B cell (primary cell): Measurements from ENCODE around the gene CKAP2L. TPM values are rescaled to one million over a fixed set of nuclear protein-coding genes. Genes with fewer than 3 reads are reported as not detected.
A peak's percentile ranks its signal among the peaks of the same experiment; 100 is the strongest.

Experiments
- ATAC-seq: fragments of 200-7000 bp; cut with Tn5 transposase; one replicate; pipeline ENCODE4 v1.10.0; 2021; ENCODE audit warnings: low read depth, mild to moderate bottlenecking, moderate number of reproducible peaks, moderate library complexity
- CTCF ChIA-PET: fragments of 350-600 bp; sonication (Branson Sonifier 250); formaldehyde crosslinking; loops from one replicate; lab custom pipeline; 2021; ENCODE audit warnings: antibody characterized with exemption, inconsistent platforms; lab: Charles Lee
- POLR2A ChIA-PET: fragments of 350-600 bp; sonication (Branson Sonifier 250); formaldehyde crosslinking; loops from one replicate; lab custom pipeline; 2021; ENCODE audit warnings: antibody characterized with exemption; lab: Charles Lee
- DNase-seq: peaks from one replicate; pipeline ENCODE4 v3.0.0; 2013
- H2AFZ ChIP-seq: 2 replicates; pipeline ENCODE4 v1.6.1; 2012; ENCODE audit warnings: mild to moderate bottlenecking, low read depth, low read length; ENCODE audit not compliant: insufficient read depth, poor library complexity, severe bottlenecking
- H3K27ac ChIP-seq, 2 donors: 1 replicate in 1 of 2; 2 replicates in 1 of 2; pipeline ENCODE4 v1.5.1; 2012 to 2013; ENCODE audit warnings: low read length in 2 of 2, mild to moderate bottlenecking in 2 of 2, moderate library complexity in 1 of 2
- H3K27me3 ChIP-seq, 4 experiments: fragments of 200-600 bp in 1 of 4; sonication (generic) in 1 of 4; replicated peaks in 1 of 4; 1 replicate in 2 of 4; 2 replicates in 2 of 4; pipeline versions ENCODE4 v1.6.1 to v1.7.0; 2013 to 2016; ENCODE audit warnings: low read length in 3 of 4, mild to moderate bottlenecking in 2 of 4, mixed read lengths in 1 of 4, moderate library complexity in 1 of 4; ENCODE audit not compliant: insufficient read depth in 4 of 4, control insufficient read depth in 3 of 4; ENCODE audit errors: control extremely low read depth in 1 of 4
- H3K36me3 ChIP-seq, 2 experiments: replicated peaks in 1 of 2; 1 replicate in 1 of 2; 2 replicates in 1 of 2; pipeline versions ENCODE4 v1.6.1 to v1.7.1; 2013; ENCODE audit warnings: low read length in 1 of 2; ENCODE audit not compliant: insufficient read depth in 2 of 2, control insufficient read depth in 1 of 2; ENCODE audit errors: control extremely low read depth in 1 of 2, extremely low read depth in 1 of 2
- H3K4me1 ChIP-seq, 2 donors: fragments of 200-600 bp in 1 of 2; sonication (generic) in 1 of 2; 1 replicate in 1 of 2; 2 replicates in 1 of 2; pipeline versions ENCODE4 v1.5.1 to v1.6.1; 2013 to 2017; ENCODE audit warnings: low read length in 2 of 2; ENCODE audit not compliant: control insufficient read depth in 2 of 2, insufficient read depth in 2 of 2
- H3K4me2 ChIP-seq: replicated peaks from 2 replicates; pipeline ENCODE3; 2012; ENCODE audit warnings: mild to moderate bottlenecking, low read depth, low read length; ENCODE audit not compliant: poor library complexity, severe bottlenecking
- H3K4me3 ChIP-seq, 5 experiments: fragments of 200-600 bp in 1 of 5; sonication (generic) in 1 of 5; 1 replicate in 3 of 5; 2 replicates in 2 of 5; pipeline versions ENCODE4 v1.5.1 to v1.7.0; 2011 to 2016; ENCODE audit warnings: low read length in 4 of 5, mild to moderate bottlenecking in 4 of 5, low read depth in 2 of 5, control low read depth in 1 of 5, moderate library complexity in 1 of 5; ENCODE audit not compliant: insufficient read depth in 1 of 5; ENCODE audit errors: control extremely low read depth in 1 of 5, extremely low read depth in 1 of 5
- H3K79me2 ChIP-seq: fragments of 200-600 bp; sonication (generic); one replicate; pipeline ENCODE4 v1.6.0; 2016; ENCODE audit warnings: low read length; ENCODE audit not compliant: control insufficient read depth, insufficient read depth
- H3K9ac ChIP-seq: fragments of 200-600 bp; sonication (generic); 2 replicates; pipeline ENCODE4 v1.6.1; 2017; ENCODE audit warnings: mild to moderate bottlenecking, low read length, moderate library complexity
- H3K9me3 ChIP-seq, 3 donors: one replicate each; pipeline versions ENCODE4 v1.6.1 to v1.7.1; 2013; ENCODE audit warnings: low read length in 2 of 3; ENCODE audit not compliant: control insufficient read depth in 2 of 3, insufficient read depth in 1 of 3; ENCODE audit errors: control extremely low read depth in 1 of 3
- H4K20me1 ChIP-seq: 2 replicates; pipeline ENCODE4 v1.6.0; 2012; ENCODE audit warnings: mild to moderate bottlenecking, low read length; ENCODE audit not compliant: insufficient read depth, control insufficient read depth, poor library complexity, severe bottlenecking
- H3K27ac Mint-ChIP-seq: one replicate; pipeline ENCODE4 v1.8.0; 2021; ENCODE audit warnings: mixed read lengths
- H3K27me3 Mint-ChIP-seq: one replicate; pipeline ENCODE4 v1.8.0; 2021; ENCODE audit warnings: mixed read lengths
- H3K4me1 Mint-ChIP-seq: one replicate; pipeline ENCODE4 v1.8.0; 2021; ENCODE audit warnings: mixed read lengths
- H3K4me3 Mint-ChIP-seq: one replicate; pipeline ENCODE4 v1.8.0; 2021; ENCODE audit warnings: mixed read lengths
- H3K9me3 Mint-ChIP-seq: one replicate; pipeline ENCODE4 v1.8.0; 2022; ENCODE audit warnings: mixed read lengths; ENCODE audit not compliant: insufficient read depth
- CTCF ChIP-seq: fragments of 200-600 bp; IDR thresholded peaks from one replicate; pipeline ENCODE4 v1.8.0; 2022; ENCODE audit warnings: antibody characterized with exemption, mild to moderate bottlenecking
- EZH2 ChIP-seq: IDR thresholded peaks from 2 replicates; pipeline ENCODE4 v1.6.1; 2012; ENCODE audit warnings: borderline replicate concordance, low read depth, mild to moderate bottlenecking, moderate library complexity, low read length; ENCODE audit not compliant: insufficient read depth, poor library complexity, severe bottlenecking
- WGBS: methylation state at CpG from one replicate; pipeline ENCODE4 v1.1.5; 2013; ENCODE audit warnings: missing lambda C conversion rate; ENCODE audit not compliant: insufficient coverage; 5-methylcytosine and 5-hydroxymethylcytosine counted together
- intact Hi-C: fragments of 100-400 bp; cut with micrococcal nuclease; formaldehyde crosslinking; loops from one replicate; pipeline ENCODE4 v1.10.0; 2022
- polyA plus RNA-seq: library from polyadenylated mRNA; depleted of rRNA; stranded (reverse); fragments of >200 nt; gene quantifications from 2 replicates; pipeline ENCODE4 v1.2.3, GENCODE V29; 2012
- total RNA-seq, 2 donors: library from RNA; stranded (reverse); fragments of 120-200 nt in 1 of 2; gene quantifications; 1 replicate in 1 of 2; 2 replicates in 1 of 2; pipeline versions ENCODE4 v1.2.3 to v1.2.4, GENCODE V29; 2013 to 2022

The CKAP2L gene
- total and polyA plus RNA-seq, 2 donors (not counting 1 experiment from before 2014, with no cell fraction given), result 0.01 to 0.25 TPM

- Histone ChIP-seq H3K36me3 (no peaks in the 10 kb centered on the region), H3K4me1 (peaks cover 66 to 71% of the 10 kb centered on the region in 2 donors), H3K79me2 (no peaks in the 10 kb centered on the region), H3K9me3 (no peaks in the 10 kb centered on the region), H3K4me2 (no peak overlapping the region), H3K27ac (no peak overlapping the region), H4K20me1 (no peaks in the 10 kb centered on the region), H3K9ac (no peak overlapping the region), H2AFZ (no peak overlapping the region), H3K27me3 (no peaks in the 10 kb centered on the region), H3K4me3 (no peak overlapping the region)
- Mint-ChIP-seq H3K4me1 (peaks cover 74% of the 10 kb centered on the region), H3K4me3 (no peak overlapping the region), H3K27ac (no peak overlapping the region), H3K27me3 (no peaks in the 10 kb centered on the region), H3K9me3 (no peaks in the 10 kb centered on the region)
- ChIA-PET CTCF (interaction anchor here (1.0 to 7.0 kb wide), 2 partner anchors 21 to 77 kb away, joined by 4 to 67 read pairs; no protein-coding TSS in a partner anchor), POLR2A (no interaction called here)
- WGBS, result 0% methylated on average over 1 of the region's 2 CpGs
- TF ChIP-seq CTCF, result no peak
- TF ChIP-seq EZH2, result no peak
- DNase-seq, result no peak
- intact Hi-C loops, result no loop called here
- ATAC-seq, result no peak
Measured at GRCh38 chr2:112703684-112704083, 60.7 kb downstream of the CKAP2L start.

- intact Hi-C loops, result no loop called here
- CTCF ChIA-PET, result interaction anchor here (1.0 to 4.6 kb wide), 6 partner anchors 10 to 74 kb away, joined by 3 to 24 read pairs (median 3); partner anchors contain the start of gene SLC20A1
Measured at GRCh38 chr2:112701052-112701451, 63.4 kb downstream of the CKAP2L start.

More at GRCh38 chr2:112701052-112701451, 63.4 kb downstream of the CKAP2L start:
- Histone ChIP-seq H3K9ac (no peak overlapping the region), H3K36me3 (no peaks in the 10 kb centered on the region), H3K27ac (peak overlapping the region; percentile 62 to 70), H4K20me1 (no peaks in the 10 kb centered on the region), H3K79me2 (no peaks in the 10 kb centered on the region), H3K4me2 (peak overlapping the region; percentile 57), H3K4me1 (peaks cover 40 to 48% of the 10 kb centered on the region in 2 donors), H2AFZ (no peak overlapping the region), H3K4me3 (no peak overlapping the region), H3K9me3 (no peaks in the 10 kb centered on the region), H3K27me3 (no peaks in the 10 kb centered on the region)
- Mint-ChIP-seq H3K9me3 (no peaks in the 10 kb centered on the region), H3K27ac (peak overlapping the region; percentile 50), H3K4me3 (peak overlapping the region; percentile 21), H3K27me3 (no peaks in the 10 kb centered on the region), H3K4me1 (peaks cover 52% of the 10 kb centered on the region)
- ATAC-seq (peak; percentile 35), DNase-seq (peak; percentile 44)
- no peak for TF ChIP-seq EZH2
- TF ChIP-seq CTCF, result no peak
- 17% methylated on average over 5 of the region's 8 CpGs for WGBS
- POLR2A ChIA-PET, result no interaction called here
